Measurements from ENCODE around the gene SFTA2. TPM values are rescaled to one million over a fixed set of nuclear protein-coding genes. Genes with fewer than 3 reads are reported as not detected.
"Not testable (repeated sequence)": the region's sequence is repeated elsewhere in the genome, so short reads cannot be mapped to it uniquely, and the experiment has no call there.

The SFTA2 gene
- total RNA-seq, 4 donors from 2014 or later: 2.0 to 31.7 (median 6.4) TPM

DNA sequence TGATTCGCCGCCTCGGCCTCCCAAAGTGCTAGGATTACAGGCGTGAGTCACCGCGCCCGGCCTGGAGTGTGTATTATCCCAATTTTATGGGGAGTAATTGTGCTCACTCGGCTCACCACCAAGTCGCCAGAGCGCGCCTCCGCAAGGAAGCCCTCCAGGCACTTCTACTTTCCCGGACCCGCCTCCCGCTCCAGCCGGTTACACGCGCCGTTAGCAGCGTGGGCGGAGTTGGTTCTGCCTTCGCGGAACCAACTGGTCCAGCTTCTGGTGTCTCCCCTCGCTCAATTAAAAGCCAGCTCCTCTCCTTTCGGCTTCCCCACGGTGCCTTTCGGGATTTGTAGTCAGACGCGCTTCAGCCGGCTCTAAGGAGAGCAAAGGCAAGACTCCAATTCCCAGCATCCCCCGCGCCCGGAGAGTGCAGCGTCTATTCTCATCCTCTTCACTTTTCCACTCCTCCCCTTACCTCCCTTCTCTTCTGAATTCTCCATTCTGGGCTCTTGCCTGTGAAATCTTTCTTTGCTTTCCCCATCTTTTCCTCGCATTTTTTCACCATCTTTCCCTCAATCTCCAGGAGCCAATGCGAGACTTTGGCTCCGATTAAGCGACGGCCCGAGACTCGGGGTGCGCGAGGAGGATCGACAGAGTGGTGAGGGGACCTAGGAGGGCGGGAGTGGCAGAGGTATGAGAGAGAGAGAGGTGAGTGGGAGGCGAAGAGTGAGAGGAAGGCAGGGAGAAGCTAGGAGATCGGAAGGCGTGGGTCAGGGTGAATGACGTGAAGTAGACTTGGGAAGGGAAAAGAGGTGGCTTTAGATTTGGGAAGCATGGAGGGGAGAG is 24.0 kb downstream of the SFTA2 start, which contains the start of gene GTF2H4:
GTF2H4 (plus strand) TSS at position 450 of the 834 bp plus-strand sequence.
- TF ChIP-seq, protein P1, sequence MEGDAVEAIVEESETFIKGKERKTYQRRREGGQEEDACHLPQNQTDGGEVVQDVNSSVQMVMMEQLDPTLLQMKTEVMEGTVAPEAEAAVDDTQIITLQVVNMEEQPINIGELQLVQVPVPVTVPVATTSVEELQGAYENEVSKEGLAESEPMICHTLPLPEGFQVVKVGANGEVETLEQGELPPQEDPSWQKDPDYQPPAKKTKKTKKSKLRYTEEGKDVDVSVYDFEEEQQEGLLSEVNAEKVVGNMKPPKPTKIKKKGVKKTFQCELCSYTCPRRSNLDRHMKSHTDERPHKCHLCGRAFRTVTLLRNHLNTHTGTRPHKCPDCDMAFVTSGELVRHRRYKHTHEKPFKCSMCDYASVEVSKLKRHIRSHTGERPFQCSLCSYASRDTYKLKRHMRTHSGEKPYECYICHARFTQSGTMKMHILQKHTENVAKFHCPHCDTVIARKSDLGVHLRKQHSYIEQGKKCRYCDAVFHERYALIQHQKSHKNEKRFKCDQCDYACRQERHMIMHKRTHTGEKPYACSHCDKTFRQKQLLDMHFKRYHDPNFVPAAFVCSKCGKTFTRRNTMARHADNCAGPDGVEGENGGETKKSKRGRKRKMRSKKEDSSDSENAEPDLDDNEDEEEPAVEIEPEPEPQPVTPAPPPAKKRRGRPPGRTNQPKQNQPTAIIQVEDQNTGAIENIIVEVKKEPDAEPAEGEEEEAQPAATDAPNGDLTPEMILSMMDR (IDR thresholded peaks at IDR 0.05): peak in 1 of 6 experiments; percentile 39
- TF ChIP-seq POLR2A (IDR thresholded peaks at IDR 0.05): peak in 1 of 4 donors; percentile 4
- 0% methylated on average over 33 to 37 of the region's 49 CpGs for WGBS, 2 donors
- peak; percentile 81 for DNase-seq

GRCh38 chr6:30907290-30907757 is 24.6 kb downstream of the SFTA2 start:
- H3K4me3 ChIP-seq: peak overlapping the region; percentile 57 to 89 (median 71)
- peaks cover 6 to 26% (median 12%) of the 10 kb centered on the region in 3 donors for H3K4me1 ChIP-seq
- H3K36me3 ChIP-seq: peaks cover 0 to 29% (median 7%) of the 10 kb centered on the region in 3 donors
- WGBS, 2 donors: 45 to 52% methylated on average over 9 to 12 of the region's 16 CpGs
- H3K27me3 ChIP-seq; H3K9me3 ChIP-seq; intact Hi-C loops (cut with DNase I); DNase-seq: not testable (repeated sequence)
- peak overlapping the region; percentile 23 to 57 (median 45) for H3K27ac ChIP-seq

More for the DNA sequence above, 24.0 kb downstream of the SFTA2 start, which contains the start of gene GTF2H4:
- Histone ChIP-seq H3K4me1 (peaks cover 6 to 23% (median 12%) of the 10 kb centered on the region in 3 donors), H3K36me3 (peaks cover 0 to 36% (median 7%) of the 10 kb centered on the region in 3 donors), H3K27ac (peak within 1 kb of the TSS; percentile 39 to 81 (median 66)), H3K27me3 (no peaks in the 10 kb centered on the region), H3K9me3 (no peaks in the 10 kb centered on the region), H3K4me3 (peak within 1 kb of the TSS; percentile 57 to 89 (median 71))
- intact Hi-C loops (cut with DNase I): no loop called here

- no peaks in the 10 kb centered on the region for H3K27me3 ChIP-seq
- peaks cover 0 to 17% (median 2%) of the 10 kb centered on the region in 3 donors for H3K4me1 ChIP-seq
- H3K27ac ChIP-seq: no peak overlapping the region
- no peak overlapping the region for H3K4me3 ChIP-seq
- WGBS, 2 donors: 68 to 87% methylated on average over 4 of the region's 4 CpGs
- intact Hi-C loops (cut with DNase I): no loop called here
- H3K36me3 ChIP-seq: peaks cover 10 to 23% (median 12%) of the 10 kb centered on the region in 3 donors
- TF ChIP-seq, protein P1 (IDR thresholded peaks at IDR 0.05): no peak
- TF ChIP-seq POLR2A (IDR thresholded peaks at IDR 0.05): no peak
- DNase-seq: no peak
- no peaks in the 10 kb centered on the region for H3K9me3 ChIP-seq
These were observed 28.7 kb downstream of the SFTA2 start for GRCh38 chr6:30903236-30903635.

GRCh38 chr6:30902709-30903108 is 29.3 kb downstream of the SFTA2 start:
- Histone ChIP-seq H3K4me3 (no peak overlapping the region), H3K9me3 (no peaks in the 10 kb centered on the region), H3K4me1 (peaks cover 0 to 16% (median 2%) of the 10 kb centered on the region in 3 donors), H3K27me3 (no peaks in the 10 kb centered on the region), H3K27ac (no peak overlapping the region), H3K36me3 (peaks cover 15 to 28% (median 17%) of the 10 kb centered on the region in 3 donors)
- TF ChIP-seq, protein P1 (IDR thresholded peaks at IDR 0.05): no peak
- WGBS, 2 donors: 26 to 33% methylated on average over 5 of the region's 5 CpGs
- intact Hi-C loops (cut with DNase I): no loop called here
- no peak for DNase-seq

GRCh38 chr6:30902196-30902595 is 29.8 kb downstream of the SFTA2 start:
- H3K27ac ChIP-seq; H3K27me3 ChIP-seq; H3K4me3 ChIP-seq; H3K9me3 ChIP-seq; intact Hi-C loops (cut with DNase I); DNase-seq: not testable (repeated sequence)
- WGBS, 2 donors: 50 to 59% methylated on average over 5 to 9 of the region's 9 CpGs
- H3K4me1 ChIP-seq: peaks cover 0 to 11% (median 0%) of the 10 kb centered on the region in 3 donors
- H3K36me3 ChIP-seq: peaks cover 21 to 33% (median 23%) of the 10 kb centered on the region in 3 donors

GRCh38 chr6:30901436-30901835 is 30.5 kb downstream of the SFTA2 start:
- H3K9me3 ChIP-seq: no peaks in the 10 kb centered on the region

More at GRCh38 chr6:30901436-30901835, 30.5 kb downstream of the SFTA2 start:
- no peak for TF ChIP-seq POLR2A (IDR thresholded peaks at IDR 0.05)
- TF ChIP-seq, protein P1 (IDR thresholded peaks at IDR 0.05): no peak
- no peak overlapping the region for H3K4me3 ChIP-seq
- no peaks in the 10 kb centered on the region for H3K27me3 ChIP-seq
- intact Hi-C loops (cut with DNase I): no loop called here
- DNase-seq: no peak
- H3K27ac ChIP-seq: no peak overlapping the region
- peaks cover 0 to 11% (median 0%) of the 10 kb centered on the region in 3 donors for H3K4me1 ChIP-seq
- H3K36me3 ChIP-seq: peaks cover 26 to 41% (median 28%) of the 10 kb centered on the region in 3 donors

All from esophagus squamous epithelium (tissue), 5 donors.